Panc1 (cell line): ENCODE results near the gene DENND5B. TPM values are rescaled to one million over a fixed set of nuclear protein-coding genes. Genes with fewer than 3 reads are reported as not detected.
A peak's percentile ranks its signal among the peaks of the same experiment; 100 is the strongest.

Experiments
- ATAC-seq: fragments of 200-7000 bp; cut with Tn5 transposase; 2 replicates; pipeline ENCODE4 v1.9.1; 2020; ENCODE audit warnings: mild to moderate bottlenecking, moderate library complexity
- BruUV-seq: library from RNA; stranded (reverse); fragments of 400-500 nt; replicated peaks from 2 replicates; lab custom pipeline; 2021; lab: Mats Ljungman, UMichigan
- CTCF ChIA-PET: fragments of 300-600 bp; sonication (Branson Sonifier 250); formaldehyde crosslinking; loops from one replicate; lab custom pipeline; 2022; ENCODE audit warnings: antibody characterized with exemption; lab: Charles Lee
- POLR2A ChIA-PET: fragments of 300-600 bp; sonication (Branson Sonifier 250); formaldehyde crosslinking; loops from one replicate; lab custom pipeline; 2022; ENCODE audit warnings: antibody characterized with exemption; lab: Charles Lee
- DNase-seq: peaks from one replicate; pipeline ENCODE4 v3.0.0-alpha.2; 2010; ENCODE audit warnings: low read depth, low spot score
- H3K27ac ChIP-seq: 2 replicates; pipeline ENCODE4 v1.5.1; 2011; ENCODE audit warnings: mild to moderate bottlenecking, low read length, inconsistent platforms
- H3K27me3 ChIP-seq: fragments of 200-500 bp; sonication (Bioruptor generic); 2 replicates; pipeline ENCODE4 v1.6.0; 2014; ENCODE audit warnings: low read length, inconsistent platforms; ENCODE audit not compliant: control insufficient read depth, insufficient read depth
- H3K36me3 ChIP-seq: fragments of 200-500 bp; sonication (Bioruptor generic); 2 replicates; pipeline ENCODE4 v1.5.1; 2014; ENCODE audit warnings: inconsistent platforms, mild to moderate bottlenecking, low read length, moderate library complexity; ENCODE audit not compliant: control insufficient read depth, insufficient read depth
- H3K4me1 ChIP-seq: 2 replicates; pipeline ENCODE4 v1.5.1; 2011; ENCODE audit warnings: inconsistent platforms, mild to moderate bottlenecking, low read length, moderate library complexity; ENCODE audit not compliant: control insufficient read depth, insufficient read depth
- H3K4me3 ChIP-seq, 2 experiments: 2 replicates each; pipeline ENCODE4 v1.5.1; 2011 to 2012; ENCODE audit warnings: low read depth in 2 of 2, low read length in 2 of 2, mild to moderate bottlenecking in 2 of 2, inconsistent platforms in 1 of 2, moderate library complexity in 1 of 2
- H3K9me3 ChIP-seq: fragments of 200-500 bp; sonication (Bioruptor generic); 2 replicates; pipeline ENCODE4 v1.5.1; 2014; ENCODE audit warnings: low read depth, mild to moderate bottlenecking, inconsistent platforms, low read length, moderate library complexity; ENCODE audit not compliant: control insufficient read depth, insufficient read depth
- POLR2AphosphoS5 ChIP-seq: IDR thresholded peaks from 2 replicates; pipeline ENCODE4 v1.6.1; 2012; ENCODE audit warnings: mild to moderate bottlenecking, low read depth, low read length, moderate library complexity
- SIN3A ChIP-seq: IDR thresholded peaks from 2 replicates; pipeline ENCODE4 v1.6.1; 2012; ENCODE audit warnings: low read depth, mild to moderate bottlenecking, low read length, moderate library complexity, borderline replicate concordance; ENCODE audit not compliant: insufficient read depth
- TCF7L2 ChIP-seq: IDR thresholded peaks from 2 replicates; pipeline ENCODE4 v1.6.1; 2011; ENCODE audit warnings: mild to moderate bottlenecking, low read depth, low read length, inconsistent platforms
- in situ Hi-C: cut with HindIII; loops from 2 replicates; pipeline ENCODE4 v1.10.0; 2016; ENCODE audit warnings: low sequenced_read_pairs, low pct_unique_long_range_greater_than_20kb
- intact Hi-C: fragments of 100-400 bp; cut with micrococcal nuclease; formaldehyde crosslinking; loops from one replicate; pipeline ENCODE4 v1.10.0; 2022; ENCODE audit not compliant: unreplicated experiment
- total RNA-seq: library from RNA; stranded (reverse); gene quantifications from one replicate; pipeline ENCODE4 v1.2.1, GENCODE V29; 2021; ENCODE audit not compliant: unreplicated experiment
- TF ChIP-seq, protein P1 (sequence below): fragments of 450-650 bp; IDR thresholded peaks from 2 replicates; pipeline ENCODE4 v1.5.1; 2017; ENCODE audit warnings: mild to moderate bottlenecking
- TF ChIP-seq, protein P2 (sequence below), 2 experiments: IDR thresholded peaks; 2 replicates each; pipeline ENCODE4 v1.6.1; 2011 to 2012; ENCODE audit warnings: low read depth in 2 of 2, control low read depth in 1 of 2, low read length in 1 of 2, mild to moderate bottlenecking in 1 of 2, moderate library complexity in 1 of 2; ENCODE audit not compliant: insufficient read depth in 1 of 2

DENND5B gene
- total RNA-seq, 1 experiment from 2014 or later: 36.8 TPM

DNA sequence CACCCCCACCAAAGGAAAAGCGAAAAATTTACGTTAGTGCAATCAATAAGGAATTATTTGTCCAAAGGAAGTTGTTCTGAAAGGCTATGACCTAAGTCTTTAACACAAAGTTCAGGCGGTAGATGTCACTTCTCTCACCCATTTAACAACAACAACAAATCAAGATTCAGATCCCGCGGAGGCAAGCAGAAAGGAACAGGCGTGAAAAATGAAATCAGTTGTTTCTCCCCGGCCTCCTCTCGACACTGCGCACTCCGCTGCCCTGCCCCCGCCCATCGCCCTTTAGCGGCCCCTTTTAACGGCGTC is 1.4 kb downstream of the DENND5B start:
- Histone ChIP-seq H3K4me1 (peaks cover 30% of the 10 kb centered on the region), H3K27me3 (no peaks in the 10 kb centered on the region), H3K27ac (peak overlapping the region; percentile 86), H3K4me3 (peak overlapping the region; percentile 72 to 91), H3K36me3 (no peaks in the 10 kb centered on the region), H3K9me3 (no peaks in the 10 kb centered on the region)
- no peak for ATAC-seq
- in situ Hi-C loops (no loop called here), intact Hi-C loops (loop anchor here (10.0 kb wide), 1 partner anchor 55 kb away; no protein-coding TSS in a partner anchor)
- DNase-seq: no peak
- ChIA-PET POLR2A (no interaction called here), CTCF (no interaction called here)
- TF ChIP-seq, protein P1, sequence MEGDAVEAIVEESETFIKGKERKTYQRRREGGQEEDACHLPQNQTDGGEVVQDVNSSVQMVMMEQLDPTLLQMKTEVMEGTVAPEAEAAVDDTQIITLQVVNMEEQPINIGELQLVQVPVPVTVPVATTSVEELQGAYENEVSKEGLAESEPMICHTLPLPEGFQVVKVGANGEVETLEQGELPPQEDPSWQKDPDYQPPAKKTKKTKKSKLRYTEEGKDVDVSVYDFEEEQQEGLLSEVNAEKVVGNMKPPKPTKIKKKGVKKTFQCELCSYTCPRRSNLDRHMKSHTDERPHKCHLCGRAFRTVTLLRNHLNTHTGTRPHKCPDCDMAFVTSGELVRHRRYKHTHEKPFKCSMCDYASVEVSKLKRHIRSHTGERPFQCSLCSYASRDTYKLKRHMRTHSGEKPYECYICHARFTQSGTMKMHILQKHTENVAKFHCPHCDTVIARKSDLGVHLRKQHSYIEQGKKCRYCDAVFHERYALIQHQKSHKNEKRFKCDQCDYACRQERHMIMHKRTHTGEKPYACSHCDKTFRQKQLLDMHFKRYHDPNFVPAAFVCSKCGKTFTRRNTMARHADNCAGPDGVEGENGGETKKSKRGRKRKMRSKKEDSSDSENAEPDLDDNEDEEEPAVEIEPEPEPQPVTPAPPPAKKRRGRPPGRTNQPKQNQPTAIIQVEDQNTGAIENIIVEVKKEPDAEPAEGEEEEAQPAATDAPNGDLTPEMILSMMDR: no peak
- TF ChIP-seq, protein P2, sequence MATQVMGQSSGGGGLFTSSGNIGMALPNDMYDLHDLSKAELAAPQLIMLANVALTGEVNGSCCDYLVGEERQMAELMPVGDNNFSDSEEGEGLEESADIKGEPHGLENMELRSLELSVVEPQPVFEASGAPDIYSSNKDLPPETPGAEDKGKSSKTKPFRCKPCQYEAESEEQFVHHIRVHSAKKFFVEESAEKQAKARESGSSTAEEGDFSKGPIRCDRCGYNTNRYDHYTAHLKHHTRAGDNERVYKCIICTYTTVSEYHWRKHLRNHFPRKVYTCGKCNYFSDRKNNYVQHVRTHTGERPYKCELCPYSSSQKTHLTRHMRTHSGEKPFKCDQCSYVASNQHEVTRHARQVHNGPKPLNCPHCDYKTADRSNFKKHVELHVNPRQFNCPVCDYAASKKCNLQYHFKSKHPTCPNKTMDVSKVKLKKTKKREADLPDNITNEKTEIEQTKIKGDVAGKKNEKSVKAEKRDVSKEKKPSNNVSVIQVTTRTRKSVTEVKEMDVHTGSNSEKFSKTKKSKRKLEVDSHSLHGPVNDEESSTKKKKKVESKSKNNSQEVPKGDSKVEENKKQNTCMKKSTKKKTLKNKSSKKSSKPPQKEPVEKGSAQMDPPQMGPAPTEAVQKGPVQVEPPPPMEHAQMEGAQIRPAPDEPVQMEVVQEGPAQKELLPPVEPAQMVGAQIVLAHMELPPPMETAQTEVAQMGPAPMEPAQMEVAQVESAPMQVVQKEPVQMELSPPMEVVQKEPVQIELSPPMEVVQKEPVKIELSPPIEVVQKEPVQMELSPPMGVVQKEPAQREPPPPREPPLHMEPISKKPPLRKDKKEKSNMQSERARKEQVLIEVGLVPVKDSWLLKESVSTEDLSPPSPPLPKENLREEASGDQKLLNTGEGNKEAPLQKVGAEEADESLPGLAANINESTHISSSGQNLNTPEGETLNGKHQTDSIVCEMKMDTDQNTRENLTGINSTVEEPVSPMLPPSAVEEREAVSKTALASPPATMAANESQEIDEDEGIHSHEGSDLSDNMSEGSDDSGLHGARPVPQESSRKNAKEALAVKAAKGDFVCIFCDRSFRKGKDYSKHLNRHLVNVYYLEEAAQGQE (IDR thresholded peaks at IDR 0.05; ENCODE audit: insufficient read depth in 1 of 2, low read depth in 2 of 2, low read length in 1 of 2): no peak
- TF ChIP-seq SIN3A (0 out of 2 replicates have a peak, but pooled peaks have one; percentile 73), TCF7L2 (0 out of 2 replicates have a peak, but pooled peaks have one; percentile 92), POLR2AphosphoS5 (no peak)
- BruUV-seq: no TSS peak

DNA sequence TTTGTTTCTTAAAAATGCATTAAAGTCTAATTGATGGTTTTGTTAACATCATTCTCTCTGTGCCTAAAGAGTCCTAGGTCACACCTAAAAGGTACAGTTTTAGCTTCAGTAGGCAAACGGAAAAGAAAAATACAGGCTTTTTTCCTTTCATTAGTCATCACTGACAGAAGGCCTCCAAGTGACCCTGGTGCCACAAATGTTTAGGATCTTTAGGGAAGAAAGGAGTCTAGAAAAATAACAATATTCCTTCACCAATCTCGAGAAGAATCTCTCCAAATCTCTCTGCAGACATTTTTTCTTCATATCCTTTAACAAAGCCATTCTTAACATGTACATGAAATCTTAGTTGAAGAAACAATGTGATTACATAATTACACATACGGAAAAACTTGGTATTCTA is 2.0 kb downstream of the DENND5B start:
- intact Hi-C loops (loop anchor here (10.0 kb wide), 1 partner anchor 54 kb away; no protein-coding TSS in a partner anchor), in situ Hi-C loops (no loop called here)
- no peaks in the 10 kb centered on the region for H3K9me3 ChIP-seq
- H3K4me1 ChIP-seq: peaks cover 29% of the 10 kb centered on the region
- peak overlapping the region; percentile 86 for H3K27ac ChIP-seq
- ATAC-seq (no peak), DNase-seq (no peak)
- BruUV-seq: no TSS peak
- H3K27me3 ChIP-seq: no peaks in the 10 kb centered on the region
- ChIA-PET CTCF (no interaction called here), POLR2A (no interaction called here)
- TF ChIP-seq TCF7L2 (no peak), SIN3A (no peak), POLR2AphosphoS5 (no peak)
- TF ChIP-seq, protein P2 (IDR thresholded peaks at IDR 0.05; ENCODE audit: insufficient read depth in 1 of 2, low read depth in 2 of 2, low read length in 1 of 2): no peak
- TF ChIP-seq, protein P1: no peak
- peak overlapping the region; percentile 72 to 91 for H3K4me3 ChIP-seq
- H3K36me3 ChIP-seq: no peaks in the 10 kb centered on the region
